Panc1 (cell line): ENCODE data around the gene SLC9A3.

Experiments
- CTCF ChIP-seq: fragments of 450-650 bp; IDR thresholded peaks from 2 replicates; pipeline ENCODE4 v1.5.1; 2017; ENCODE audit warnings: mild to moderate bottlenecking
- POLR2AphosphoS5 ChIP-seq: IDR thresholded peaks from 2 replicates; pipeline ENCODE4 v1.6.1; 2012; ENCODE audit warnings: mild to moderate bottlenecking, low read depth, low read length, moderate library complexity
- REST ChIP-seq, 2 experiments: IDR thresholded peaks; 2 replicates each; pipeline ENCODE4 v1.6.1; 2011 to 2012; ENCODE audit warnings: low read depth in 2 of 2, control low read depth in 1 of 2, low read length in 1 of 2, mild to moderate bottlenecking in 1 of 2, moderate library complexity in 1 of 2; ENCODE audit not compliant: insufficient read depth in 1 of 2
- SIN3A ChIP-seq: IDR thresholded peaks from 2 replicates; pipeline ENCODE4 v1.6.1; 2012; ENCODE audit warnings: low read depth, mild to moderate bottlenecking, low read length, moderate library complexity, borderline replicate concordance; ENCODE audit not compliant: insufficient read depth

DNA sequence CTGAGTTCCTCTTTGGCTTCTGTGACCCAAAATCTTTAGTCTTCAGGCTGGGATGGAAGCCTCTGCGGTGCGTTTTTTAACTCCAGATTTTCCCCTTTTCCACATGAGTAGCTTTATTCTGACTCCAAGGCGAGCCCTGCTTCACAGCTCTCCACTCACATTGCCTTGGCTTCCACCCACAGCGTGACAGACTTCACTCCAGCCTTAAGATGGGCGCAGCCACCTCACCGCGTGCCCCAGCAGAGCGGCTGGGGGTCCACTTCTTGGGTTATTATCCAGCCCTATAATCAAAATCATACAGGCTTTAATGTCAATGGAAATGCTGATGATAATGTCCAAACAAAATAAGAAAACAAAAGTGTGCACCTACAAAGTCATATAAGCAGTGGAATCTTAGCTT is 80.0 kb downstream of the SLC9A3 start:
- no peak for TF ChIP-seq CTCF
- no peak for TF ChIP-seq POLR2AphosphoS5
- no peak for TF ChIP-seq REST (IDR thresholded peaks at IDR 0.05; ENCODE audit: insufficient read depth in 1 of 2, low read depth in 2 of 2, low read length in 1 of 2)
- TF ChIP-seq SIN3A: no peak
